HFF-Myc (cell line): Measurements from ENCODE around the gene FLT3.
"Not testable (repeated sequence)": the region's sequence is repeated elsewhere in the genome, so short reads cannot be mapped to it uniquely, and the experiment has no call there.

Source experiments
- DNase-seq: peaks from one replicate; pipeline ENCODE4 v3.0.0-alpha.2; 2011; ENCODE audit warnings: low read depth; ENCODE audit errors: extremely low read depth
- H3K4me3 ChIP-seq: replicated peaks from 2 replicates; pipeline ENCODE4 v1.5.1; 2011; ENCODE audit warnings: low read depth, mild to moderate bottlenecking, control low read depth, low read length
- TF ChIP-seq, protein P1 (sequence below): IDR thresholded peaks from 2 replicates; pipeline ENCODE4 v1.5.1; 2012; ENCODE audit warnings: mild to moderate bottlenecking, low read depth, low read length, control low read depth; ENCODE audit errors: missing control alignments

The FLT3 gene

DNA sequence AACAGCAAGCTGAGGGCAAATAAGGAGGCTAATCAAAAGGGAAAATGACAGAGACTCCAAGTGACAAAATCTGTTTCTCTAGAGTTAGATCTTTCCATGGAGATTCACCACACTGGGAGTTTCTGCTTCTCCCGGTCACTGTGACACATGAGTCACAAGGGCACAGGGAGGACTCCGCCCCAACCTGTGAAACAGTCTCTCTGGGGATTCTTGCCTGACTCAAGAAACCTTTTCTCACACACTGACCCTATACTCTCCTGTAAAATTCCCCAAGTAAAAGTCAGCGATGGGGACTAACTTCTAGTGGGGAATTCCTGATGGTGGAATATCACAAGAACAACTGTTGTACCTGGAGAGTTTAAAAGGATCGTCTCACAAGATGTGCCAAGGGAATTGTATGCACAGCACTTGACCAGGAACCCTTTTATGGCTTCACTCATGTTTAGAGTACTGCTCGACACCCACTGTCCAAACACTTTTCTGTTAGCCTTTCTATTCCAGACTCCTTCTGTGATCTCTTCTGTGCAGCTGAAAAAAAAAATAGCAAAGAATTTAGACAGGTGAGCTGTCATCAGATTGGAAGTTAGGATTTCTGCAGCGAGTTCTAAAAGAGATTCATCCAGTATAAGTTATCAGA is 65.1 kb downstream of the FLT3 start:
- DNase-seq = no peak
- TF ChIP-seq, protein P1, sequence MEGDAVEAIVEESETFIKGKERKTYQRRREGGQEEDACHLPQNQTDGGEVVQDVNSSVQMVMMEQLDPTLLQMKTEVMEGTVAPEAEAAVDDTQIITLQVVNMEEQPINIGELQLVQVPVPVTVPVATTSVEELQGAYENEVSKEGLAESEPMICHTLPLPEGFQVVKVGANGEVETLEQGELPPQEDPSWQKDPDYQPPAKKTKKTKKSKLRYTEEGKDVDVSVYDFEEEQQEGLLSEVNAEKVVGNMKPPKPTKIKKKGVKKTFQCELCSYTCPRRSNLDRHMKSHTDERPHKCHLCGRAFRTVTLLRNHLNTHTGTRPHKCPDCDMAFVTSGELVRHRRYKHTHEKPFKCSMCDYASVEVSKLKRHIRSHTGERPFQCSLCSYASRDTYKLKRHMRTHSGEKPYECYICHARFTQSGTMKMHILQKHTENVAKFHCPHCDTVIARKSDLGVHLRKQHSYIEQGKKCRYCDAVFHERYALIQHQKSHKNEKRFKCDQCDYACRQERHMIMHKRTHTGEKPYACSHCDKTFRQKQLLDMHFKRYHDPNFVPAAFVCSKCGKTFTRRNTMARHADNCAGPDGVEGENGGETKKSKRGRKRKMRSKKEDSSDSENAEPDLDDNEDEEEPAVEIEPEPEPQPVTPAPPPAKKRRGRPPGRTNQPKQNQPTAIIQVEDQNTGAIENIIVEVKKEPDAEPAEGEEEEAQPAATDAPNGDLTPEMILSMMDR = no peak
- no peak overlapping the region for H3K4me3 ChIP-seq

DNA sequence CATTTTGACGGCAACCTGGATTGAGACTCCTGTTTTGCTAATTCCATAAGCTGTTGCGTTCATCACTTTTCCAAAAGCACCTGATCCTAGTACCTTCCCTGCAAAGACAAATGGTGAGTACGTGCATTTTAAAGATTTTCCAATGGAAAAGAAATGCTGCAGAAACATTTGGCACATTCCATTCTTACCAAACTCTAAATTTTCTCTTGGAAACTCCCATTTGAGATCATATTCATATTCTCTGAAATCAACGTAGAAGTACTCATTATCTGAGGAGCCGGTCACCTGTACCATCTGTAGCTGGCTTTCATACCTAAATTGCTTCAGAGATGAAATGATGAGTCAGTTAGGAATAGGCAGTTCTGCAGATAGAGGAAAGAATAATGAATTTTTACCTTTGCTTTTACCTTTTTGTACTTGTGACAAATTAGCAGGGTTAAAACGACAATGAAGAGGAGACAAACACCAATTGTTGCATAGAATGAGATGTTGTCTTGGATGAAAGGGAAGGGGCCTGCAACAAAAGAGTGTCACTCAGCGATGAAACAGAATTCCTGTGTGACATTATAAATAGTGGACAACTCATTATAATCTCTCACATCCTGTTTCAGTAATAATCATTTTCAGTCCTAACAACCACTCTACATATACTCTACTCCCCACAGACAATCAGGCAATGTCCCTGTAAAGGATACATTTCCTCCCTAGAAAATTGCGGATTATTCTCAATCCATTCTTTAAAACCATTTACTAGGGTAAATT is 66.3 kb downstream of the FLT3 start:
- no peak overlapping the region for H3K4me3 ChIP-seq
- DNase-seq = no peak
- TF ChIP-seq, protein P1 = no peak

GRCh38 chr13:28032438-28032837 is 67.9 kb downstream of the FLT3 start:
- H3K4me3 ChIP-seq, DNase-seq: not testable (repeated sequence)

DNA sequence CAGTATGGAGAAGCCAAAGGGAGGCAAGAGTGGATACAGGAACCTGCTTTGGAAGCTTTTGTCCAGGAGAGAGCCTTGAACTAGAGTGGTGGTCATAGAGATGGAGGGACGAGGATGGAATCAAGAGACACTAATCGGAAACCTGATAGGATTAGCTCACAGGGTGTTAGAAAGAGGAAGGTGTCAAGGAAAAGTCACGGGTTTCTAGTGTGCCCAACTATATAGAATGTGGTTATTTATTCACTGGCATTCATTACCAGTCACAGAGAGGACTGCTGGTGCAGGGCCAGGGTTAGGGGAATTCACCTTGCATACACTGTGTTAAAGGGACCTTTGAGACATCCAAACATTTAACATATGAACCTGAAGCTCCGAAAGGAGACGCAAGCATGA is 68.5 kb downstream of the FLT3 start:
- TF ChIP-seq, protein P1 = no peak
- no peak overlapping the region for H3K4me3 ChIP-seq
- no peak for DNase-seq

GRCh38 chr13:28031220-28031895 is 69.0 kb downstream of the FLT3 start:
- H3K4me3 ChIP-seq = no peak overlapping the region
- TF ChIP-seq, protein P1 = no peak
- DNase-seq = no peak

GRCh38 chr13:28027607-28028364 is 72.6 kb downstream of the FLT3 start:
- no peak overlapping the region for H3K4me3 ChIP-seq
- TF ChIP-seq, protein P1 = no peak
- DNase-seq = no peak

- TF ChIP-seq, protein P1 = no peak
- DNase-seq = no peak
- H3K4me3 ChIP-seq = no peak overlapping the region
Observed at GRCh38 chr13:28027071-28027470, 73.3 kb downstream of the FLT3 start.
